Sigmoid colon (tissue), 4 donors: ENCODE results near the gene FCRL6.

Source experiments
- POLR2A ChIP-seq, 2 donors: fragments of 450-650 bp; IDR thresholded peaks; one replicate each; pipeline ENCODE4 v1.6.1; 2016; ENCODE audit warnings: antibody characterized with exemption in 2 of 2, mild to moderate bottlenecking in 2 of 2, moderate library complexity in 2 of 2
- POLR2AphosphoS5 ChIP-seq, 4 donors: sonication (generic); formaldehyde crosslinking; IDR thresholded peaks; one replicate each; pipeline ENCODE4 v1.6.1; 2017; ENCODE audit warnings: antibody characterized with exemption in 4 of 4
- TF ChIP-seq, protein P1 (sequence below), 4 experiments: fragments of 450-650 bp in 3 of 4; fragments of 200-600 bp in 1 of 4; IDR thresholded peaks; one replicate each; pipeline ENCODE4 v1.5.1; 2016 to 2019; ENCODE audit warnings: antibody characterized with exemption in 4 of 4, mild to moderate bottlenecking in 3 of 4, moderate library complexity in 2 of 4

- TF ChIP-seq, protein P1, sequence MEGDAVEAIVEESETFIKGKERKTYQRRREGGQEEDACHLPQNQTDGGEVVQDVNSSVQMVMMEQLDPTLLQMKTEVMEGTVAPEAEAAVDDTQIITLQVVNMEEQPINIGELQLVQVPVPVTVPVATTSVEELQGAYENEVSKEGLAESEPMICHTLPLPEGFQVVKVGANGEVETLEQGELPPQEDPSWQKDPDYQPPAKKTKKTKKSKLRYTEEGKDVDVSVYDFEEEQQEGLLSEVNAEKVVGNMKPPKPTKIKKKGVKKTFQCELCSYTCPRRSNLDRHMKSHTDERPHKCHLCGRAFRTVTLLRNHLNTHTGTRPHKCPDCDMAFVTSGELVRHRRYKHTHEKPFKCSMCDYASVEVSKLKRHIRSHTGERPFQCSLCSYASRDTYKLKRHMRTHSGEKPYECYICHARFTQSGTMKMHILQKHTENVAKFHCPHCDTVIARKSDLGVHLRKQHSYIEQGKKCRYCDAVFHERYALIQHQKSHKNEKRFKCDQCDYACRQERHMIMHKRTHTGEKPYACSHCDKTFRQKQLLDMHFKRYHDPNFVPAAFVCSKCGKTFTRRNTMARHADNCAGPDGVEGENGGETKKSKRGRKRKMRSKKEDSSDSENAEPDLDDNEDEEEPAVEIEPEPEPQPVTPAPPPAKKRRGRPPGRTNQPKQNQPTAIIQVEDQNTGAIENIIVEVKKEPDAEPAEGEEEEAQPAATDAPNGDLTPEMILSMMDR (IDR thresholded peaks at IDR 0.05) = no peak
- TF ChIP-seq POLR2A (IDR thresholded peaks at IDR 0.05) = peak in 1 of 2 donors; percentile 45
- TF ChIP-seq POLR2AphosphoS5 (IDR thresholded peaks at IDR 0.05) = peak in 2 of 4 donors; percentile 3 to 17
Measured at GRCh38 chr1:159854116-159854692, 52.0 kb downstream of the FCRL6 start.
